NCI-H1694 treated with DMSO at 0.1 percent for 48 hours (cell line): ENCODE results near the gene GRIP2.

ENCODE experiments used
- DNase-seq: peaks from one replicate; lab custom pipeline; 2025; lab: John Stamatoyannopoulos, UW

Gene GRIP2

GRCh38 chr3:14561051-14561960, 21.2 kb upstream of the GRIP2 start:
- no peak for DNase-seq

- no peak for DNase-seq
Observed at GRCh38 chr3:14560110-14560509, 20.0 kb upstream of the GRIP2 start.

GRCh38 chr3:14558029-14558428, 17.9 kb upstream of the GRIP2 start:
- no peak for DNase-seq

- no peak for DNase-seq
Observed at GRCh38 chr3:14555835-14556234, 15.7 kb upstream of the GRIP2 start.

GRCh38 chr3:14554715-14555114, 14.6 kb upstream of the GRIP2 start:
- no peak for DNase-seq

GRCh38 chr3:14553871-14554270, 13.7 kb upstream of the GRIP2 start:
- no peak for DNase-seq

GRCh38 chr3:14552717-14553116, 12.6 kb upstream of the GRIP2 start:
- no peak for DNase-seq

- no peak for DNase-seq
Observed at GRCh38 chr3:14552041-14552648, 12.0 kb upstream of the GRIP2 start.

- DNase-seq = no peak
Observed at GRCh38 chr3:14550651-14551611, 10.8 kb upstream of the GRIP2 start.

- no peak for DNase-seq
Observed at GRCh38 chr3:14550181-14550580, 10.0 kb upstream of the GRIP2 start.

- no peak for DNase-seq
Observed at GRCh38 chr3:14549256-14549919, 9.2 kb upstream of the GRIP2 start.

- DNase-seq = peak; percentile 6
Observed at GRCh38 chr3:14548321-14548729, 8.2 kb upstream of the GRIP2 start.

- no peak for DNase-seq
Observed at GRCh38 chr3:14547693-14548092, 7.6 kb upstream of the GRIP2 start.

GRCh38 chr3:14546041-14546440, 5.9 kb upstream of the GRIP2 start:
- no peak for DNase-seq

GRCh38 chr3:14545251-14545635, 5.1 kb upstream of the GRIP2 start:
- DNase-seq = no peak

GRCh38 chr3:14544282-14545250, 4.4 kb upstream of the GRIP2 start:
- no peak for DNase-seq

- peak; percentile 13 for DNase-seq
Observed at GRCh38 chr3:14543446-14543845, 3.3 kb upstream of the GRIP2 start.

GRCh38 chr3:14542656-14543055, 2.5 kb upstream of the GRIP2 start:
- DNase-seq = no peak

GRCh38 chr3:14541646-14542045, 1.5 kb upstream of the GRIP2 start:
- no peak for DNase-seq

GRCh38 chr3:14540821-14541385, 761 bp upstream of the GRIP2 start:
- DNase-seq = no peak
